GM10266 (cell line): Measurements from ENCODE around the gene KIF4A.
"Not testable (repeated sequence)": the region's sequence is repeated elsewhere in the genome, so short reads cannot be mapped to it uniquely, and the experiment has no call there.

Source experiments
- DNase-seq: peaks from one replicate; pipeline ENCODE4 v3.0.0; 2012; ENCODE audit errors: extremely low spot score
- CTCF ChIP-seq: IDR thresholded peaks from 2 replicates; pipeline ENCODE4 v1.5.1; 2012; ENCODE audit warnings: mild to moderate bottlenecking, low read depth; ENCODE audit not compliant: control insufficient read depth, insufficient read depth; ENCODE audit errors: missing control alignments

The KIF4A gene

GRCh38 chrX:70262952-70263567, 26.8 kb upstream of the KIF4A start:
- TF ChIP-seq CTCF = peak; percentile 45
- DNase-seq = peak; percentile 4

DNA sequence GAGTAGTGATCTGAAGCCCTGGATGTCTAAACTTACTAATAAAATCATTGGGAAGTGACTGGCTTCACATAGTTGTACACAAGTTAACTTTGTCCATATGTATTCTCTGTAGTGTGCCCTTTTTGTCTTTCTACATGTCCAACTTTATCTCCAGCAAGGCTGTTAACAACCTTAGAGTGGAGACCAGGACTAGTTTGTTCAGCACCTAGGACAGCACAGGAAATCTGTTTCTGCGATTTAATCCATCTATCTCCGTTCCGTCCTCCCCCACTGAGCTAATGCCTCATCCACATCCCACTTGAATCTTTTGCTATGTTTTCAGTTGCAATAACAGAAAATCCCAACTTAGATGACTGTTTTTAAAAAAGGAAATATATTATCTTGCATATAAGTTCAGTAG, 25.1 kb upstream of the KIF4A start:
- DNase-seq = no peak
- no peak for TF ChIP-seq CTCF

DNA sequence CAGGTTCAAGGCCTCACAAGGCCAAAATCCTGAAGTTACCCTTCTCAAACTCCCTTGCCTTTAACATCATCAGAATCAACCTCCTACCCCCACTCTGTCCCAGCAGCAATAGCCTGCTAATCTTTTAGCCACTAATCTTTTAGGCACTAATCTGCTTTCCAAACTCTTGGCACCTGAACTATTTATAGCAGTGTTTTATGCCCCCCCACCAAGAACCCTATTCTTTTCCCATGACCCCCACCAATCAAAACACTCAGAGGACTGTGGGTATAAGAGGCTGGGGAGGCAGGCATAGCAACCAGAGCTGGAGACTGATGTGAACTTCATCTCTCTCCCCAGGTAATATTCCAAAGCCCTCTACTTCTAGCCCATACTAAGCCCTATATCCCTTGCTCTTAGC, 21.9 kb upstream of the KIF4A start, which contains the start of gene ARR3:
TSS of gene ARR3 (plus strand) at position 301 of the 400 bp plus-strand sequence. CDS start 1,052 bp downstream, outside the sequence.
- TF ChIP-seq CTCF = no peak
- DNase-seq = no peak

- DNase-seq = not testable (repeated sequence)
Observed at GRCh38 chrX:70274029-70274428, 15.9 kb upstream of the KIF4A start.

- TF ChIP-seq CTCF = no peak
- no peak for DNase-seq
Observed at GRCh38 chrX:70279081-70279480, 10.8 kb upstream of the KIF4A start.

- no peak for TF ChIP-seq CTCF
- DNase-seq = no peak
Observed at GRCh38 chrX:70280573-70280972, 9.3 kb upstream of the KIF4A start.

- no peak for DNase-seq
Observed at GRCh38 chrX:70281951-70282350, 8.0 kb upstream of the KIF4A start, which contains the start of gene RAB41. Gene RAB41, plus strand, starts transcription at chrX:70282172. Its CDS starts 46 bp downstream, at chrX:70282218.

More at GRCh38 chrX:70281951-70282350, 8.0 kb upstream of the KIF4A start, which contains the start of gene RAB41:
- TF ChIP-seq CTCF = no peak
